MM.1S (cell line): ENCODE measurements around the gene GOLGA3.

Experiments
- DNase-seq: peaks from one replicate; pipeline ENCODE4 v3.0.0-alpha.2; 2015
- H2AFZ ChIP-seq: fragments of 300-600 bp; sonication (generic); 2 replicates; pipeline ENCODE4 v1.6.0; 2016; ENCODE audit warnings: antibody characterized with exemption, low read length
- H3F3A ChIP-seq: fragments of 300-600 bp; sonication (generic); 2 replicates; pipeline ENCODE4 v1.6.1; 2016; ENCODE audit warnings: mild to moderate bottlenecking, antibody characterized with exemption, low read length, moderate library complexity, mixed read lengths; ENCODE audit not compliant: insufficient read depth
- H3K27ac ChIP-seq: fragments of 300-600 bp; sonication (generic); 2 replicates; pipeline ENCODE4 v1.5.1; 2016; ENCODE audit warnings: mild to moderate bottlenecking, low read length
- H3K27me3 ChIP-seq: fragments of 300-600 bp; sonication (generic); replicated peaks from 2 replicates; pipeline ENCODE4 v1.6.0; 2016; ENCODE audit warnings: low read length; ENCODE audit not compliant: insufficient read depth
- H3K36me3 ChIP-seq: fragments of 300-600 bp; sonication (generic); replicated peaks from 2 replicates; pipeline ENCODE4 v1.6.1; 2016; ENCODE audit warnings: mild to moderate bottlenecking, low read length, mixed read lengths; ENCODE audit not compliant: insufficient read depth
- H3K4me1 ChIP-seq: fragments of 300-600 bp; sonication (generic); 2 replicates; pipeline ENCODE4 v1.6.1; 2016; ENCODE audit warnings: low read length, mixed read lengths
- H3K4me2 ChIP-seq: fragments of 300-600 bp; sonication (generic); 2 replicates; pipeline ENCODE4 v1.6.0; 2016; ENCODE audit warnings: low read depth, low read length
- H3K4me3 ChIP-seq: fragments of 300-600 bp; sonication (generic); 2 replicates; pipeline ENCODE4 v1.5.1; 2016; ENCODE audit warnings: low read length, mixed read lengths
- H3K79me2 ChIP-seq: fragments of 300-600 bp; sonication (generic); 2 replicates; pipeline ENCODE4 v1.6.1; 2016; ENCODE audit warnings: mixed run types, low read length, mixed read lengths
- H3K9ac ChIP-seq: fragments of 300-600 bp; sonication (generic); 2 replicates; pipeline ENCODE4 v1.6.1; 2016; ENCODE audit warnings: low read length, mixed read lengths
- H3K9me2 ChIP-seq: fragments of 300-600 bp; sonication (generic); replicated peaks from 2 replicates; pipeline ENCODE4 v1.6.1; 2016; ENCODE audit warnings: mild to moderate bottlenecking, low read length, mixed read lengths; ENCODE audit not compliant: insufficient read depth
- H3K9me3 ChIP-seq: fragments of 300-600 bp; sonication (generic); replicated peaks from 2 replicates; pipeline ENCODE4 v1.6.1; 2016; ENCODE audit warnings: mild to moderate bottlenecking, low read length, mixed read lengths; ENCODE audit not compliant: insufficient read depth
- H4K20me1 ChIP-seq: fragments of 300-600 bp; sonication (generic); 2 replicates; pipeline ENCODE4 v1.6.1; 2016; ENCODE audit warnings: mild to moderate bottlenecking, low read length, moderate library complexity, mixed read lengths; ENCODE audit not compliant: insufficient read depth
- CTCF ChIP-seq: fragments of 300-600 bp; sonication (generic); IDR thresholded peaks from 2 replicates; pipeline ENCODE4 v1.5.1; 2016; ENCODE audit warnings: antibody characterized with exemption, low read length, mixed read lengths
- EZH2 ChIP-seq: fragments of 300-600 bp; sonication (generic); optimal IDR thresholded peaks from 2 replicates; pipeline ENCODE3; 2017; ENCODE audit warnings: low read depth, mild to moderate bottlenecking, antibody characterized with exemption, low read length, mixed read lengths
- EZH2phosphoT487 ChIP-seq: fragments of 300-600 bp; sonication (generic); IDR thresholded peaks from 2 replicates; pipeline ENCODE4 v1.6.1; 2018; ENCODE audit warnings: antibody characterized with exemption, low read length

Gene GOLGA3

GRCh38 chr12:132851465-132851864, 22.8 kb upstream of the GOLGA3 start:
- TF ChIP-seq EZH2phosphoT487: no peak
- no peak for TF ChIP-seq EZH2
- TF ChIP-seq CTCF: no peak
- no peaks in the 10 kb centered on the region for H3K4me1 ChIP-seq
- H3K27ac ChIP-seq: no peak overlapping the region
- H4K20me1 ChIP-seq: no peaks in the 10 kb centered on the region
- no peaks in the 10 kb centered on the region for H3K9me2 ChIP-seq
- H2AFZ ChIP-seq: no peak overlapping the region
- no peak for DNase-seq
- no peak overlapping the region for H3K4me3 ChIP-seq
- H3K36me3 ChIP-seq: no peaks in the 10 kb centered on the region
- no peak overlapping the region for H3K4me2 ChIP-seq
- no peaks in the 10 kb centered on the region for H3F3A ChIP-seq
- no peaks in the 10 kb centered on the region for H3K79me2 ChIP-seq
- no peak overlapping the region for H3K9ac ChIP-seq
- H3K27me3 ChIP-seq: no peaks in the 10 kb centered on the region
- H3K9me3 ChIP-seq: no peaks in the 10 kb centered on the region

GRCh38 chr12:132850291-132850690, 21.6 kb upstream of the GOLGA3 start:
- no peaks in the 10 kb centered on the region for H3K4me1 ChIP-seq
- no peak overlapping the region for H2AFZ ChIP-seq
- H3K4me3 ChIP-seq: no peak overlapping the region
- no peaks in the 10 kb centered on the region for H3K9me2 ChIP-seq
- H3K4me2 ChIP-seq: no peak overlapping the region
- H3K27me3 ChIP-seq: no peaks in the 10 kb centered on the region
- H3K27ac ChIP-seq: no peak overlapping the region
- H3K9ac ChIP-seq: no peak overlapping the region
- no peaks in the 10 kb centered on the region for H3K79me2 ChIP-seq
- H3K9me3 ChIP-seq: no peaks in the 10 kb centered on the region
- DNase-seq: no peak
- no peak for TF ChIP-seq EZH2
- TF ChIP-seq EZH2phosphoT487: no peak
- no peak for TF ChIP-seq CTCF
- H3F3A ChIP-seq: no peaks in the 10 kb centered on the region
- no peaks in the 10 kb centered on the region for H3K36me3 ChIP-seq
- H4K20me1 ChIP-seq: no peaks in the 10 kb centered on the region

- Histone ChIP-seq H3K4me1 (no peaks in the 10 kb centered on the region), H3K4me2 (no peak overlapping the region), H3K36me3 (no peaks in the 10 kb centered on the region), H3K9me2 (no peaks in the 10 kb centered on the region), H3K9ac (no peak overlapping the region), H3K79me2 (no peaks in the 10 kb centered on the region), H3K27me3 (no peaks in the 10 kb centered on the region), H4K20me1 (no peaks in the 10 kb centered on the region), H3K4me3 (no peak overlapping the region), H3F3A (no peaks in the 10 kb centered on the region), H3K27ac (no peak overlapping the region), H3K9me3 (no peaks in the 10 kb centered on the region), H2AFZ (no peak overlapping the region)
- no peak for DNase-seq
- TF ChIP-seq EZH2: no peak
- no peak for TF ChIP-seq CTCF
Observed at GRCh38 chr12:132848521-132848920, 19.9 kb upstream of the GOLGA3 start.
